Trophoblast cell (in vitro differentiated cells and primary cell): ENCODE data around the gene UBE2U. TPM values are rescaled to one million over a fixed set of nuclear protein-coding genes. Genes with fewer than 3 reads are reported as not detected.
A peak's percentile ranks its signal among the peaks of the same experiment; 100 is the strongest.

Experiments used
- DNase-seq, 2 donors: peaks; one replicate each; pipeline ENCODE4 v3.0.0-alpha.2; 2016
- H2AFZ ChIP-seq: 2 replicates; pipeline ENCODE4 v1.6.1; 2013; ENCODE audit warnings: low read length, moderate library complexity, mild to moderate bottlenecking; ENCODE audit not compliant: insufficient read depth, poor library complexity
- H2AK5ac ChIP-seq: 2 replicates; pipeline ENCODE4 v1.6.1; 2013; ENCODE audit warnings: mild to moderate bottlenecking, low read length
- H2BK120ac ChIP-seq: 2 replicates; pipeline ENCODE4 v1.6.1; 2013; ENCODE audit warnings: low read length, mild to moderate bottlenecking, moderate library complexity; ENCODE audit not compliant: insufficient read depth, poor library complexity
- H2BK12ac ChIP-seq: 2 replicates; pipeline ENCODE4 v1.6.1; 2013; ENCODE audit warnings: mild to moderate bottlenecking, low read length, moderate library complexity
- H2BK5ac ChIP-seq: 2 replicates; pipeline ENCODE4 v1.6.1; 2013; ENCODE audit warnings: low read length, low read depth, moderate library complexity, mild to moderate bottlenecking; ENCODE audit not compliant: poor library complexity
- H3K14ac ChIP-seq: 2 replicates; pipeline ENCODE4 v1.6.1; 2013; ENCODE audit warnings: mild to moderate bottlenecking, low read length
- H3K18ac ChIP-seq: 2 replicates; pipeline ENCODE4 v1.6.1; 2013; ENCODE audit warnings: mild to moderate bottlenecking, low read length
- H3K23ac ChIP-seq: 2 replicates; pipeline ENCODE4 v1.6.1; 2013; ENCODE audit warnings: low read length
- H3K27ac ChIP-seq: 2 replicates; pipeline ENCODE4 v1.5.1; 2013; ENCODE audit warnings: low read depth, mild to moderate bottlenecking, inconsistent platforms, low read length, moderate library complexity
- H3K27me3 ChIP-seq: 2 replicates; pipeline ENCODE4 v1.6.1; 2013; ENCODE audit warnings: inconsistent platforms, mild to moderate bottlenecking, low read length, moderate library complexity; ENCODE audit not compliant: insufficient read depth
- H3K36me3 ChIP-seq, 2 experiments: 1 replicate in 1 of 2; 2 replicates in 1 of 2; pipeline ENCODE4 v1.6.1; 2013; ENCODE audit warnings: low read length in 2 of 2, mild to moderate bottlenecking in 2 of 2, moderate library complexity in 1 of 2; ENCODE audit not compliant: insufficient read depth in 2 of 2, control insufficient read depth in 1 of 2
- H3K4ac ChIP-seq: 2 replicates; pipeline ENCODE4 v1.6.1; 2013; ENCODE audit warnings: low read depth, mild to moderate bottlenecking, low read length, moderate library complexity
- H3K4me1 ChIP-seq, 2 experiments: 1 replicate in 1 of 2; 2 replicates in 1 of 2; pipeline ENCODE4 v1.6.1; 2013; ENCODE audit warnings: low read length in 2 of 2, mild to moderate bottlenecking in 2 of 2, moderate library complexity in 1 of 2; ENCODE audit not compliant: insufficient read depth in 2 of 2, control insufficient read depth in 1 of 2
- H3K4me2 ChIP-seq: 2 replicates; pipeline ENCODE4 v1.6.1; 2013; ENCODE audit warnings: inconsistent platforms, mild to moderate bottlenecking, low read length, moderate library complexity
- H3K4me3 ChIP-seq: 2 replicates; pipeline ENCODE4 v1.5.1; 2013; ENCODE audit warnings: mild to moderate bottlenecking, low read depth, low read length, inconsistent platforms
- H3K79me1 ChIP-seq: one replicate; pipeline ENCODE4 v1.6.1; 2013; ENCODE audit warnings: low read length
- H3K79me2 ChIP-seq: 2 replicates; pipeline ENCODE4 v1.6.1; 2013; ENCODE audit warnings: low read length, mild to moderate bottlenecking; ENCODE audit not compliant: control insufficient read depth, insufficient read depth, poor library complexity
- H3K9ac ChIP-seq: 2 replicates; pipeline ENCODE4 v1.6.1; 2013; ENCODE audit warnings: mild to moderate bottlenecking, low read length
- H3K9me3 ChIP-seq: 2 replicates; pipeline ENCODE4 v1.6.1; 2013; ENCODE audit warnings: low read depth, mild to moderate bottlenecking, control low read depth, inconsistent platforms, low read length; ENCODE audit not compliant: insufficient read depth
- H4K12ac ChIP-seq: 2 replicates; pipeline ENCODE4 v1.6.1; 2013; ENCODE audit warnings: low read depth, mild to moderate bottlenecking, low read length, moderate library complexity
- H4K8ac ChIP-seq: 2 replicates; pipeline ENCODE4 v1.6.1; 2013; ENCODE audit warnings: low read depth, mild to moderate bottlenecking, low read length, moderate library complexity
- H4K91ac ChIP-seq: one replicate; pipeline ENCODE4 v1.6.1; 2013; ENCODE audit warnings: low read depth, mild to moderate bottlenecking, low read length, moderate library complexity
- WGBS: extraction: QIAGEN DNeasy Blood & Tissue Kit; methylation state at CpG from one replicate; pipeline ENCODE4 v1.1.7; 2013; ENCODE audit warnings: missing lambda C conversion rate; ENCODE audit not compliant: insufficient read length, insufficient coverage; ENCODE audit errors: extremely low coverage; 5-methylcytosine and 5-hydroxymethylcytosine counted together
- polyA plus RNA-seq: library from polyadenylated mRNA; stranded (reverse); fragments of 200-250 nt; gene quantifications from 2 replicates; pipeline ENCODE4 v1.2.3, GENCODE V29; 2013

The UBE2U gene
- 0.18 TPM in 1 of 2 replicates, not detected in the other for polyA plus RNA-seq

DNA sequence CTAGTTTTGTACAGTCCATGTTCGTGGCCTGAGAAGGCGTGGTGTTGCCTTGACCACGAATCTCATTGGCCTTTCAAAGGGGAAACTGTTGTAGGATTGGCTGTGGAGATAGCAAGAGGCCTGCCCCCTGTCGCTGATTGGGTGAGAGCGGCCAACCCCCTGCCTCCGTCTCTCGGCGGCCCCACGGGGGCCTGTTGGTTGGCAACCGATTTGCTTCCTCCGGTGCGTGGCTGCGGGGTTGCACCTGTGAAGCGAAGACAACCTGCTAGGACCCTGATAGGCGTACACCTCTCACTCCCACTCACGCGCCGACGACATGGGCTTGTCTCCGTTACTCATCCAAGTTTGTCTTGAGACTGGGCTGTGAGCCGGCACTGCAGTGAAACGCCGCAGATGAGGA is at the start of gene UBE2U:
Gene UBE2U (plus strand): TSS at position 204 of the 400 bp plus-strand sequence. CDS start 428 bp downstream, outside the sequence.
- WGBS = no CpG with 5 or more reads among the region's 23 CpGs
- H3K4me3 ChIP-seq = no peak within 1 kb of the TSS
- H3K18ac ChIP-seq = no peak within 1 kb of the TSS
- no peaks in the 10 kb centered on the region for H3K27me3 ChIP-seq
- no peak within 1 kb of the TSS for H2BK12ac ChIP-seq
- no peaks in the 10 kb centered on the region for H3K79me2 ChIP-seq
- peak in 1 of 2 donors; percentile 56 for DNase-seq
- H3K9me3 ChIP-seq = no peaks in the 10 kb centered on the region
- H3K79me1 ChIP-seq = no peaks in the 10 kb centered on the region
- H4K91ac ChIP-seq = no peak within 1 kb of the TSS
- no peak within 1 kb of the TSS for H3K4me2 ChIP-seq
- no peak within 1 kb of the TSS for H3K14ac ChIP-seq
- no peak within 1 kb of the TSS for H3K23ac ChIP-seq
- no peak within 1 kb of the TSS for H4K8ac ChIP-seq
- no peak within 1 kb of the TSS for H2BK120ac ChIP-seq
- no peaks in the 10 kb centered on the region for H3K4me1 ChIP-seq
- no peak within 1 kb of the TSS for H3K4ac ChIP-seq
- no peaks in the 10 kb centered on the region for H3K36me3 ChIP-seq
- no peak within 1 kb of the TSS for H2AK5ac ChIP-seq
- H3K27ac ChIP-seq = no peak within 1 kb of the TSS
- no peak within 1 kb of the TSS for H2BK5ac ChIP-seq
- H4K12ac ChIP-seq = no peak within 1 kb of the TSS
- H2AFZ ChIP-seq = no peak within 1 kb of the TSS
- H3K9ac ChIP-seq = no peak within 1 kb of the TSS

- no peak overlapping the region for H3K27ac ChIP-seq
- H2AK5ac ChIP-seq = no peak overlapping the region
- no peak overlapping the region for H3K4ac ChIP-seq
- H3K79me2 ChIP-seq = no peaks in the 10 kb centered on the region
- H2BK120ac ChIP-seq = no peak overlapping the region
- no peak overlapping the region for H4K8ac ChIP-seq
- no CpG with 5 or more reads among the region's 1 CpG for WGBS
- H3K23ac ChIP-seq = no peak overlapping the region
- no peak for DNase-seq
- no peak overlapping the region for H3K4me2 ChIP-seq
- no peak overlapping the region for H2BK5ac ChIP-seq
- no peaks in the 10 kb centered on the region for H3K9me3 ChIP-seq
- no peak overlapping the region for H2BK12ac ChIP-seq
- H3K18ac ChIP-seq = no peak overlapping the region
- H3K14ac ChIP-seq = no peak overlapping the region
- no peak overlapping the region for H4K91ac ChIP-seq
- no peaks in the 10 kb centered on the region for H3K4me1 ChIP-seq
- no peak overlapping the region for H4K12ac ChIP-seq
- H3K79me1 ChIP-seq = no peaks in the 10 kb centered on the region
- no peaks in the 10 kb centered on the region for H3K27me3 ChIP-seq
- no peak overlapping the region for H3K4me3 ChIP-seq
- peaks cover 1 to 11% of the 10 kb centered on the region in 2 experiments for H3K36me3 ChIP-seq
- no peak overlapping the region for H3K9ac ChIP-seq
- H2AFZ ChIP-seq = no peak overlapping the region
Observed at GRCh38 chr1:64155278-64155677, 48.1 kb upstream of the UBE2U start.

- no peak overlapping the region for H3K4me3 ChIP-seq
Observed at GRCh38 chr1:64161357-64161941, 42.0 kb upstream of the UBE2U start.

GRCh38 chr1:64162151-64162550 is 41.3 kb upstream of the UBE2U start:
- H3K14ac ChIP-seq = no peak overlapping the region
- H3K18ac ChIP-seq = no peak overlapping the region
- H3K79me1 ChIP-seq = peaks cover 2% of the 10 kb centered on the region
- no peak for DNase-seq
- H3K79me2 ChIP-seq = no peaks in the 10 kb centered on the region
- H2AK5ac ChIP-seq = no peak overlapping the region
- H3K9ac ChIP-seq = no peak overlapping the region
- no peak overlapping the region for H4K12ac ChIP-seq
- H3K36me3 ChIP-seq = peaks cover 6 to 21% of the 10 kb centered on the region in 2 experiments
- no CpG with 5 or more reads among the region's 6 CpGs for WGBS
- no peaks in the 10 kb centered on the region for H3K4me1 ChIP-seq
- H2BK5ac ChIP-seq = no peak overlapping the region
- no peak overlapping the region for H2BK120ac ChIP-seq
- H2BK12ac ChIP-seq = no peak overlapping the region
- no peak overlapping the region for H4K91ac ChIP-seq
- no peak overlapping the region for H3K4ac ChIP-seq
- no peak overlapping the region for H3K23ac ChIP-seq
- no peaks in the 10 kb centered on the region for H3K27me3 ChIP-seq
- no peak overlapping the region for H3K27ac ChIP-seq
- H4K8ac ChIP-seq = no peak overlapping the region
- H3K4me2 ChIP-seq = no peak overlapping the region
- no peaks in the 10 kb centered on the region for H3K9me3 ChIP-seq
- no peak overlapping the region for H3K4me3 ChIP-seq
- H2AFZ ChIP-seq = no peak overlapping the region

More at GRCh38 chr1:64161357-64161941, 42.0 kb upstream of the UBE2U start:
- Histone ChIP-seq H3K79me1 (peaks cover 2% of the 10 kb centered on the region), H2BK12ac (no peak overlapping the region), H3K27me3 (no peaks in the 10 kb centered on the region), H2AK5ac (no peak overlapping the region), H3K36me3 (peaks cover 6 to 19% of the 10 kb centered on the region in 2 experiments), H3K79me2 (no peaks in the 10 kb centered on the region), H2BK5ac (peak overlapping the region; percentile 35), H4K91ac (no peak overlapping the region), H2BK120ac (no peak overlapping the region), H2AFZ (no peak overlapping the region), H3K4ac (no peak overlapping the region), H3K4me1 (no peaks in the 10 kb centered on the region), H3K18ac (no peak overlapping the region), H3K14ac (no peak overlapping the region), H4K12ac (no peak overlapping the region), H3K9ac (no peak overlapping the region), H3K4me2 (no peak overlapping the region), H3K23ac (no peak overlapping the region), H3K9me3 (no peaks in the 10 kb centered on the region), H4K8ac (no peak overlapping the region), H3K27ac (no peak overlapping the region)
- DNase-seq = no peak
- no CpG with 5 or more reads among the region's 1 CpG for WGBS
